Stimulated activated CD4-positive, alpha-beta T cell treated with anti-CD3 and anti-CD28 coated beads, Interleukin-15, amount 100 ng/mL, for 24 hours (primary cell): ENCODE data around the gene TBC1D32.
"Not testable (repeated sequence)": the region's sequence is repeated elsewhere in the genome, so short reads cannot be mapped to it uniquely, and the experiment has no call there.

Experiments
- DNase-seq: peaks from one replicate; pipeline ENCODE4 v3.0.0-alpha.2; 2020

TBC1D32 gene

GRCh38 chr6:121330516-121330915 is 3.8 kb downstream of the TBC1D32 start:
- DNase-seq, result no peak

- DNase-seq, result no peak
Measured at GRCh38 chr6:121321282-121321681, 13.0 kb downstream of the TBC1D32 start.

- no peak for DNase-seq
Measured at GRCh38 chr6:121319603-121320002, 14.7 kb downstream of the TBC1D32 start.

- no peak for DNase-seq
Measured at GRCh38 chr6:121319112-121319553, 15.1 kb downstream of the TBC1D32 start.

GRCh38 chr6:121314381-121315112 is 19.7 kb downstream of the TBC1D32 start:
- no peak for DNase-seq

GRCh38 chr6:121311814-121312213 is 22.5 kb downstream of the TBC1D32 start:
- not testable (repeated sequence) for DNase-seq

- no peak for DNase-seq
Measured at GRCh38 chr6:121310495-121310894, 23.8 kb downstream of the TBC1D32 start.

- DNase-seq, result no peak
Measured at GRCh38 chr6:121309768-121310469, 24.4 kb downstream of the TBC1D32 start.

GRCh38 chr6:121305957-121306607 is 28.2 kb downstream of the TBC1D32 start:
- DNase-seq, result no peak

- no peak for DNase-seq
Measured at GRCh38 chr6:121302882-121303281, 31.4 kb downstream of the TBC1D32 start.

GRCh38 chr6:121301156-121301555 is 33.1 kb downstream of the TBC1D32 start:
- DNase-seq, result not testable (repeated sequence)

- DNase-seq, result no peak
Measured at GRCh38 chr6:121297694-121298093, 36.6 kb downstream of the TBC1D32 start.

- no peak for DNase-seq
Measured at GRCh38 chr6:121285041-121285440, 49.2 kb downstream of the TBC1D32 start.

- DNase-seq, result no peak
Measured at GRCh38 chr6:121274666-121275295, 59.5 kb downstream of the TBC1D32 start.

- DNase-seq, result no peak
Measured at GRCh38 chr6:121263742-121264141, 70.5 kb downstream of the TBC1D32 start.

GRCh38 chr6:121260651-121261102 is 73.6 kb downstream of the TBC1D32 start:
- no peak for DNase-seq

GRCh38 chr6:121247386-121247785 is 86.9 kb downstream of the TBC1D32 start:
- no peak for DNase-seq

GRCh38 chr6:121242386-121242785 is 91.9 kb downstream of the TBC1D32 start:
- no peak for DNase-seq

GRCh38 chr6:121237859-121238258 is 96.4 kb downstream of the TBC1D32 start:
- DNase-seq, result no peak

GRCh38 chr6:121236984-121237383 is 97.3 kb downstream of the TBC1D32 start:
- DNase-seq, result no peak

- DNase-seq, result no peak
Measured at GRCh38 chr6:121235386-121235785, 98.9 kb downstream of the TBC1D32 start.

- no peak for DNase-seq
Measured at GRCh38 chr6:121223930-121224329, 110.3 kb downstream of the TBC1D32 start.

GRCh38 chr6:121223212-121223611 is 111.1 kb downstream of the TBC1D32 start:
- no peak for DNase-seq
